Stimulated activated CD4-positive, alpha-beta T cell treated with anti-CD3 and anti-CD28 coated beads, Interleukin-2, amount 100 ng/mL, for 24 hours (primary cell): ENCODE results near the gene TSPAN15.
"Not testable (repeated sequence)": the region's sequence is repeated elsewhere in the genome, so short reads cannot be mapped to it uniquely, and the experiment has no call there.

ENCODE experiments used
- DNase-seq, 2 donors: peaks; one replicate each; pipeline ENCODE4 v3.0.0-alpha.2; 2020

The TSPAN15 gene

DNA sequence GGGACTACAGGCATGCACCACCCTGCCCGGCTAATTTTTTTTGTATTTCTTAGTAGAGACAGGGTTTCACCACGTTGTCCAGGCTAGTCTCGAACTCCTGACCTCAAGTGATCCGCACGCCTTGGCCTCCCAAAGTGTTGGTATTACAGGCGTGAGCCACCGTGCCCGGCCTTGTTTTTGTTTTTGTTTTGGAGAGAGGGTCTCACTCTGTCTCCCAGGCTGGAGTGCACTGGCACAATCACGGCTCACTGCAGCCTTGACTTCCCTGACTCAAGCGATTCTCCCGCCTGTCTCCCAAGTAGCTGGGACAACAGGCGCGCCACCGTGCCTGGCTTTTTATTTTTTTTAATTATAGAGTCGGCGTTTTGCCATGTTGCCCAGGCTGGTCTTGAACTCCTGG, 870 bp upstream of the TSPAN15 start:
- DNase-seq = not testable (repeated sequence)

DNA sequence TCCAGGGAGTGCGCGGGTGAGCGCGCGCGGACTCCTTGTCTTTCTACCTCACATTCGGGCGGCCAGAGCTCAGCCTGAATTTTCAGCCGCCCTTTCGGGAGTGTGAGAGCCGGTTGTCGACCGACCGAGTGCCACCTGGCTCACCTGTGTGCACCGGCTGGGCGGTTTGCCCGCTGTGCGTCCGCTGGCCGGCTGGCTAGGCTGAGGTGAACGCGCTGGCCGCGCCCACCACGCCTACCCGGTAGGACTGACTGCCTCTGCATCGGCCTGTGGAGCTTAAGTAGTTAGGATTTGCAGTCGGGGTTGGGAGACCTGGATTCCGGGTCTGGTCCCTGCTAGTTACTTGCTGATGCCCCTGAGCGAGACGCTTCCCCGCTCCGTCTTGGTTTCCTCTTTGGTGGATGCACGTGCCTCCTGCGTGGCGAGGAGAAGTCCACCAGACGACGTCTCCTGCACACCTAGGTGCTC, 553 bp downstream of the TSPAN15 start:
- no peak for DNase-seq

DNA sequence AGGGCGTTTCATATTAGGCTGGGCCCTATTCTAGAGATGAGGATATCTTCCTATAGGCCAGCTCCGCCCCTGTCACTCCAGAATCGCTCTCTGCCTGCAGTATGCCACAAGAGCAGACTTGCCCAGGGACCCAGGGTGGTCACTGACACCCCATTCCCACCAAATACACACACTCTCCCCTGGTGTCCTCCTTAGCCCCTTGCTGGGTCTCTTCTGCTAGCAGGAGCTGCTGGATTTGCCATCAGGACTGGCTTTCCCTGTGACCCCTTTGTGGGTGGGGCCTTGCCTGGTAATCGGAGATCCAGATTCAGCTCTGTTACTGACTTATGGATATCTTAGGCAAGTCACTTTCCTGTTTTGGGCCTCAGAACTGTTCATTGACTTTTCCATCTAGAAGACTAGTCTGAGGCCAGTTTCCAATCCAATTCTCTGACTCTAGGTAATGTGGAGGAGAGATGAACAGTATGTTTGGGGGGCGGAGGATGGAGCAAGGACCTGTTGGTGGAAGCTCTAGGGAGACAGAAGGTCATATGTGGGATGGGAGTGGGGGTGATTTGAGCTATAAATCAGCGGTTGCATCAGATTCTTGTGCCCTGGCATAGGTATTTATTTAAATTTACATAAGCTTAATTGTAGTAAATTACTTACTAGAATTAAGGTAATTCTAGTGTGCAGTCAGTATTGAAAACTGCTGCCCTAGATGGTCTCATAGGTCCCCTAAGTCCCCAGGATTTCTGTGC, 1.6 kb downstream of the TSPAN15 start:
- DNase-seq = no peak

DNA sequence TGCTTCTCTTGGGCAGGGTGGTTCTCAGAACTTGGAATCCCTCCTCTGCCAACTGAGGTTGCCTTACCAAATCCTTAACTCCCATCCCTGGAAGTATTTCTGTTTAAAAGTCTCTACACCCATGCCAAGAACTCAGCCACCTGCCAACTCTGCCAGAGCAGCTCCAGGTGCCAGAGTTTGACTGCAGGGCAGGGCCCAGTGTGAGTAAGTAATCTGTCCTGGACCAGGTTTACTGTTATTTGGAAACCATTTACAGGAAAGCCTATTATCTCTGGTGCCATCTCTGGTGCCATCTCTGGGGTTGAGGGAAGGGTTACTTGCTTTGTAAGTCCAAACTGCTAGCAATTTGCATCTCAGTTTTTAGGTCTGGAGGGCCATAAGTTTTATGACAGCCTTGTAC, 2.5 kb downstream of the TSPAN15 start:
- no peak for DNase-seq

DNA sequence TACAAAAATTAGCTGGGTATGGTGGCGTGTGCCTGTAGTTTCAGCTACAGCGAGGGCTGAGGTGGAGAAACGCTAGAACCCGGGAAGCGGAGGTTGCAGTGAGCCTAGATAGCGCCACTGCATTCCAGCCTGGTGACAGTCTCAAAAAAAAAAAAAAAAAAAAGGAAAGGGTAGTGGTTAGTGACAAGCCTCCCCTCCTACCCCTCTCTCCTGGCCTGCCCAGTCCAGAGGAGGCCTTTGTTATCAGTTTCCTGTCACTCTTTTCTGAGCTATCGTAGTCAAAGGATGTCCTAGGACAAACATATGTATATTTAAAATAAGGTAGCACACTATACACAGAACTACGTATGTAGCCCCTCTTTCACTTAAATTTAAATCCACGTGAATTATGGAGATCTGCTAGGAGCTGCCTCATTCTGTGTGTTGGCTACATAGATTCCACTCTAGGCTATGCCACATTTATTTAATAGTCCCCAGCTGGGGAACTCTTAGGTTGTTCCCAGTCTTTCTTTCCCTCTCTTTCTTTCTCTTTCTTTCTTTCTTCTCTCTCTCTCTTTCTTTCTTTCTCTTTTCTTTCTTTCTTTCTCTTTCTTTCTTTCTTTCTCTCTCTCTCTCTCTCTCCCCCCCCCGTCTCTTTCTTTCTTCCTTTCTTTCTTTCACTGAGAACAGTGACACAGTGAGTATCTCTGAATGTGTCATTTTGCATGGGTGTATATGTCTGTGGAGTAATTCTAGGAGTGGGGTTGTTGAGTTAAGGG, 3.9 kb downstream of the TSPAN15 start:
- no peak for DNase-seq

DNA sequence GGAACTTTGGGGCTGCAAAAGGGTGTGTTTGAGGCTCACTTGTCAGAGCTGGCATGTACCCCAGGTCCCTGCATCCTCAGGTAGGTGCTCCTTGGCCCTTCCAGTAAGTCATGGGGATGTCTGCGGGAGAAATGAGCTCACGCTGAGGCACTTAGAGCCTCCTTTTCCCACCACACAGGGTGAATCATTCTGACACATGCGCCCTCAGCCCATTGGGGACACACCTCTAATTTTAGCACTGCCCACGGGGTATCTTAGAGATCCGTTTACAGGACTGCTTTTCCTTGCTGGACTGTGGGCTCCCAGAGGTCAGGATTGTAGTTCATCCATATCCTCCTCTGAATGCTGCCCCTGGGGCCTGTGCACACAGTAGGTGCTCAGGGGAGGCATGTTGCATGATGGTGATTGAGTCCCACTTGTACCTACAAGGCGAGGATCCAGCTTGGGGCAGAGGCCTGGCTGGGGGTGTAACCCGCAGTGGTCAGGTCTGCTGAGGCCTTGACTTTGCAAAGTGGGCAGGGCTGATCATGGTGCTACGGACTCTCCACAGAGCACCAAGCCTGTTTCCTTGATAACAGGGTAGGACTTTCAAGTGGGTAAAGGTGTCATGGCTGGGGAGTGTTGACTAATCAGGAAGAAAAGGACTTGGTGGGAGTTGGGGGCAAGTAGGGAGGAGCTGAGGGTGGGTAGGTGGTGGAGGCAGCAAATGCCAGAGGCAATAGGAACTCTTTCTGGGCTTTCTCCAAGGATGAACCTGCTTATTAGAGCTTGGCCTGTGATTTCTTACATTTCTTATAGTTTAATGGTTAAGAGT, 5.8 kb downstream of the TSPAN15 start:
- no peak for DNase-seq

DNA sequence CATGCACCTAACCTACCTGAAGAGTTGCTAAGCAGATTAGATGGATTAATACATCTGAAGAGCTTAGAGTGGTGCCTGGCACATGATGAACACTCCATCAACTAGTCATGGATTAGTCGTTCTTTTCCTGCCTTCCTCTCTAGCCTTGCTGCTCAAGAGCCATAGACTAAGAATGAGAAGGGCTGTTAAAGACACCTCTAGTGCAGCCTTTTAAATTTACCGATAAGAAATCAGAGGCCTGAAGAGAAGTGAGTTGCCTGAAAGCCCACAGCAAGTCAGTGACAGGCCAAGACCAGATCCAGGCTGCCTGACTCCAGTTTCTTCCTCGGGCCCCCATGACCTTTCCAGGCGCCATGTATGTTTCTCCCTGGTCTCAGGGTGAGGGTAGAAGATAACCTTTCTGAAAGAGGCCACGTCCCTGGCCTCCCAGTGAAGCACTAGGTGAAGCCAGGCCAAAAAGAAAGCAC, 6.5 kb downstream of the TSPAN15 start:
- no peak for DNase-seq

DNA sequence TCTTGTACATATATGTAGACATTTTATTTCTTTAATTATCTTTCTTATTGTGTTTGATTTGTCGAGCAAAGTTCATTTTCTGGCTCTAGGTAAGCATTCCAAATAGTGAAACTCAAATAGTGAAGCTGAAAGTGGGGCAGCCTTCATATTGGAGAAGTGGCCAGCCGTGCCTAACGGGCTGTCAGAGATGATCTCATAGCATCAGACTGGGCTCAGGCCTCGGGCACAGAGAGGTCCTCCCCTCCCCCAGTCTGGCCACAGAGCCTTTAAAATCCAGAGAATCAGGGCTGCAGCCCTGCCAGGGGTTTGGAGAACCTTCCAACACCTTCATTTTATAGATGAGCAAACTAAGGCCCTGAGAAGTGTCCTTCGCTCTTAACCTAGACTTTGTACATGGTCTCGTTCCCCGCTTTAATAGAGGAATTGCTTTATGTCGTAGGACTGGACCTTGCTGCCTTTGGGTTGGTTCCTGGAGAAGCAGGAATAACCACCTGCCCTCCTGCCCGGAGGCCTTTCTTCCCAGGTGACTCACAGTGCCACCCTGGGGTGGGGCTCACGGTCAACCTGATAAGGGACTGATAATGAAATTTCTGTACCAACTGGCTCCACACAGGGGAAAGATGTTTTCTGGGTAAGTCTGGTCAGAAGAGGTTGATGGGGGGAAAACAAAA, 7.3 kb downstream of the TSPAN15 start:
- no peak for DNase-seq

DNA sequence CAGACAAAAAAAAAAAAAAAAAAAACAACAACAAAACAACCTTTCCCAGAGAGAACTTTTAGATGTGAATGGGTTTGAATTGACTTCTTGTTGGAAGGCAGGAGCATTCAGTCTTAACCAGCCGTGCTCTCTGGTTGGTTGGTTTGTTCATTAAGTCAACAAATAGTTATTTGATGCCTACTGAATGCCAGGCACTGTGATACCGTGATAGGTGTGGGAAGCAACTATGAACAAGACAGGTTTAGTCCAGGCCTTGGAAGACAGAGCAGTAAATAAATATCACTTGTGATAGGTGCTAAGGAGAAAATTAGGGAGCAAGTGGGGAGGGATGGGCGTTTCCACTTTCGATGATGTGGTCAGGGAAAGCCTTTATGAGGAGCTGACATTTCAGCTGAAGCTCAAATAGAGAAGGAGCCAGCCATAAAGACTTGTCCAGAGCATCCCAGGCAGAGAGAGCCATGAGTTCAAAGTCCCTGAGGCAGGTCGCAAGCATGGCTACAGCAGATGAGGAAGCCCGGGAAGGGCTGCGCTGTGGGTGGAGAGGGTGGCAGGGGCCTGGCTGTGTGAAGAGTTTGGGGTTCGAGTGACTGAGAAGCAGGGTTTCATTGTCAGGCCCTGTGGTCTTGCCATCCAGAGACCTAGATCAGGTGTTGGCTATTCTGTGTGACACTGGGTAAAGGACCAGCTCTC, 8.0 kb downstream of the TSPAN15 start:
- DNase-seq = no peak

DNA sequence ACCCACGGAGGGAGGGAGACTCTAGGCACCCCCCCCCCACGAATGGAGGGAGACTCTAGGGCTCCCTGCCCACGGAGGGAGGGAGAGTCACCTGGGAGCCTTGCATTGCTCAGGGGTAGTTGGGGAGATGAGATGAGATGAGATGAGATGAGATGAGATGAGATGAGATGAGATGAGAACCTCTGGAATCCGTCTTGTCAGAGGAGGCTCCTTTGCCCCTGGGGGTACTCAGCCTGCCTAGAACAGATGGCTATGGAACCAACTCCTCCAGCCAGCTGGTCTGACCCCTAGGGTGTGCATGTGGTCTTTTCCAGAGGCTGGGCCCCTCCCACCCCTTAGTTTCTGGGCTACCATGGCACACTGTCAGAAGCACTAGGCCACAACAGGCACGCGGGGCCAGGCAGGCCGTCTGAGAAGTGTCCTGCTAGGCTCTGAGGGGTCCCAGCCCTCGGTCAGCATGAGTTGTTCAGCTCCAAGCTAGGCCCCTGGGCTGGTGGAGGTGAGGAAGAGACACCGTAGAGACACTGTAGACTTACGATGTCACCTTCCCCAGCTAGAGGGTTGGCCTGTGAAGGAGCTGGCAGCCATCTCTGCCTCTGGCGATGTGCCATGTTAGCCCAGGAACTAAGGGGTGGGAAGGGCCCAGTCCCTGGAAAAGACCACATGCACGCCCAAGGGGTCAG, 8.8 kb downstream of the TSPAN15 start:
- no peak for DNase-seq

DNA sequence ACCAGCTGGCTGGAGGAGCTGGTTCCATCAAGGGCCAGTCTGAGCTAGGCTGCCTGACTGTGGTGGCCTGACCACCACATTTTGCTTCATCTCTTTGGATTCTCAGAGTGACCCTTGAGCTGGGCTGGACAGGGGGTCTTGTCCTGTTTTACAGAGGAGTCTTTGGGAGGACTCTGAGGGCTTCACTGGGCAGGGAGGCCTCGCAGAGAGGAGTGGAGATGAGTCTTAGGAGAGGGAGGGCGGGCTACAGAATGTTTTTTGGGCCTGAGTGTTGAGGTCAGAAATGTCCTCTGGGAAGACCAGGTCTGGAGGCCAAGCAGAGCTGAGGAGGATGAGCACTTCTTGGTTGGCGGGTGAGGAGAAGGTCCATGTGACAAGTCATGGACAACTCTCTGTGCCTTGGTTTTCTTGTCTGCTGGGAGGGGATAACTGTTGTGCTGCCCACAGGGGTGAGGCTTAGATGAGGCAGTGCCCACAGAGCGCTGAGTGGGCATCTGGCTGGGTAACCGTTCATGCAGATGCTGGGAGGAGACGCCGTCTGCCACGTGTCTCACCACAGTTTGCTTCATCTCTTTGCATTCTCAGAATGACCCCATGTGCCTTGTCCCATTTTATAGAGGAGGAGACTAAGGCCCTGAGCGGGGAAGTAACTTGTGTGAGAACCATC, 9.4 kb downstream of the TSPAN15 start:
- DNase-seq = no peak

DNA sequence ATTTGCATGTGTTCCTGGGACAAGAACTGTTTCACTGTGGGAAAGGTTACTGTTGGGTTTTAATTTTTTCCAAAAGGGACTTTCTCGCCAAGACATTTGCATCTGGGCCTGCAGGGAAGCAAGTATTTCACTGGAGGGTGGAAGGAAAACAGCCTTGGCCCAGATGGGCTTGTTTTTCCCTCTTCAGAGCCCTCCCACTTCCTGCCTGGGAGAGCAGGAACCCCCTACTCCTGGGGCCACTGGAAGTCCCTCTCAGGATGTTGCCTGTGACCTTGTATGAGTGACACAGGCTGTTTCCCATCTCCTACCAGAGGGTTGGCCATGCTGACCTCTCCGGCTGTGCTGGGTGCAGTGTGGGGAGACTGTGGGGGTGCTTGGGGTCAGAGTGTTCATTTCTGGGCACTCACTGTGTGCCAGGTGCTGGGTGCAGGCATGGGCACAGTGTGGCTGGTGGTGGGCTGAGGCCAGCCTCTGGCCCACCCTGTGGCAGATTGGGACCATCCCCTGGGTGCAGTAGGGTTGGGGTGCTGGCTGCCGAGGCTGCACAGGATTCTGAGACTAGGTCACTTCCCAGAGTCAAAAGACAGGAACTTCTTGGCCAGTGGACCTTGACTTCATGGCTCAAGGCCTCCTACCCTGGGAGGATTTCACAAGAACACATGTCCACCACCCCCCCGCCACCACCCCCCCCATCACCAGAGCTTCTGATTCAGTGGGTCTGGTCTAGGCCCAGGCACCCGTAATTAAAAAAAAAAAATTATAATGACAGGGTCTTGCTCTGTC, 10.2 kb downstream of the TSPAN15 start:
- DNase-seq = no peak

DNA sequence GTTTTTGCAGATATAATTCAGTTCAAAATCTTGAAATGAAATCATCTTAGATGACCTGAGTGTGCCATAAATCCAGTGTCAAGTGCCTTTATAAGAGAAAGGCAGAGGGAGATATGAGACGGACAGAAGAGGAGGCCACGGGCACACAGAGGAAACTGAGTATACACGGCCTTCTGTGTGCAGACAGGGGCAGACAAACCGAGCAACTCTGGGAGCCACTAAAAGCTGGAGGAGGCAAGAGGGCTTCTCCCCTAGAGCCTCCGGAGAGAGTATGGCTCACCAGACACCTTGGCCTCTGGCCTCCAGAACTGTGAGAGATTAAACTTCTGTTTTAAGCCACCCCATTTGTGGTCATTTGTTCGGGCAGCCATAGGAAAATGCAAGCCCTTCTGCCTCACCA, 12.6 kb downstream of the TSPAN15 start:
- no peak for DNase-seq

DNA sequence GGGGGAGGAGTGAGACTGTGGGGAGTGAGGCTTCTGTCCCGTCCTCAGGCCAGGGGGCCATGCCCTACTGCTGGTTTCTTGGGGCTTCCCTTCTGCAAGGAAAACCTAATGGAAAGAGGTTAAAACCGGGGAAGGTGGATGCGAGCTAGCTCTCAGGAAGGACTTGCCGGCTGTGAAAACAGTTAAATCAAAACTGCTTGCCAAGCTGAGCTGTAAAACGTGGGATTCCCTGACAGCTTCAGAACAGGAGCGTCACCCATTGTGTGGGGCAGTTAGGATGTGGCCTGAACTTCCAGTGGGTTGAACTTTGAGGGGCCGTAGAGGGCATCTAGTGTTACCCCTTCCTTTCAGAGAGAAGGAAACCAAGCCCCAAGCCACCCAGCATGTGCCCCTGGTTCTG, 13.1 kb downstream of the TSPAN15 start:
- no peak for DNase-seq

DNA sequence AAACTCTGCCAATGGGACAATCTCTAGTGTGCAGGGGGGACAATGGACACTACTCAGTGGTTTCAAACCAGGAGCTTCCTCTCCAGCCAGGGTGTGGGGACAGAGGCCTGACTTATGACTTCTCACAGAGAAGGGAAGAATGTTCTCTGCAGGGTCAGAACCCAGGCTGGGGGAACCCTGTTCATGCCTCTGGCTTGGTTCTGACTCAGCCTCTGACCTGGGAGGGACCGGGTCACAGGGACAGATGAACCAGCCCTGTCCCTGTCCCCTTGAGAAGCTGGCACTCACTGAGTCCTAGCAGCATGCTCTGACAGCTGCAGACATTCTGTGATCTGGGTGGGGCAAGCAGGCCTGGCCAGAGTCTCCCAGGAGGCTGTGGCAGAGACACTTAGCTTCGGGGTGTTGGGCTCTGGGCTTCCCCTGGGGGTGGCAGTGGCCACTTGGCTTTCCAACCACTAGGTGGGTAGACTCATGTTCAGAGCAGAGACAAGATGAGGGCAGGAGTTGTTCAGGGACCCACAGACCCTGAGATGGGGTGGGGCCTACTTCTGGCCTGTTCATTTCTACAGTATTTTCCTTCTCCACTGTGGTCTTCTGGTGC, 13.6 kb downstream of the TSPAN15 start:
- DNase-seq = no peak

DNA sequence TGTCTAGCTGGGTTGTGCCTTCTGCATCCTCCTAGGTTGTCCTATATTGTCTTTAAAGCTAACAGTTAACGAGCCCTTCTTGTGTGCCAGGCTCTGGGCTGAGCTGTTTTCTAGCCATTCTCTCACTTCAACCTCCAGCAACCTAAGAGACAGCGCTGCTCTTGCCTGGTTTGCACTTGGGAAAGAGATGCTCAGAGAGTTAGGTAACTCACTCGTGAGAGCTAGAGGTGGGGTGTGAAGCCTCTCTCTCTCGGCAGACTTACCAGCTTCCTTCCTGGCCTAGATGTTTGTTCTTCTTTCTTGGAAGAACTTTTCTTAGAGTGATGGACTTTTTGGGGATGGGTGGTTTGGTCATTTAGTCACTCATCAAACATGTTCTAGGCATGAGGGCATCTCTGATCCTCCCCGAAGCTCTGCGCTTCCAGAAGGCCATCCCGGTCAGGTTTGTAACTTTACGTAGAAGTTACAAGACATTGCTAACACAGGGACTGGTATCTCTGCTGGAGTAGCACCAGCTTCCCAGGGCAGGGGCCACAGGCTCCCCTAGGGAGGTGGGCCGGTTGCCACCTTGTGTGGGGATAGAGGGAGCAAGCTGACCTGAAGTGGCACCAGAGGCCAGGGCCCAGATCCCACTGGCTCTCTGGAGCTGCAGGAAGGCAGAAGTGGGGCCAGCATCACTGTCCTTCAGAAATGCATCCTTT, 14.3 kb downstream of the TSPAN15 start:
- DNase-seq = no peak

DNA sequence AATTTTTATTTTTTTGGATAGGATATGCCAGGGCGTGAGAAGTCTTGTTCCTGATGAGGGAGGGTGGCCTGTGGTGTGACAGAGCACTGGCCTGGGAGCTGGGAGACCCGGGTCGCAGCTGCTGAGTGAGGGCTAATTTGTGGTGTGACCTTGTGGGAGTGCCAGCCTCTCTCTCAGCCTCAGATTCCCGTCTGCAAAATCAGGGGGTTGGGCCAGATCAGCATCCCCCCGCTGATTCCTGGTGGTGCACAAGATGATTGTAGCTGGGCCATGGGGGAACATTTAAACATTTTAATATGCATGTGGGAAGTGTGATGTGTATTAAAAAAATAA, 14.9 kb downstream of the TSPAN15 start:
- no peak for DNase-seq

DNA sequence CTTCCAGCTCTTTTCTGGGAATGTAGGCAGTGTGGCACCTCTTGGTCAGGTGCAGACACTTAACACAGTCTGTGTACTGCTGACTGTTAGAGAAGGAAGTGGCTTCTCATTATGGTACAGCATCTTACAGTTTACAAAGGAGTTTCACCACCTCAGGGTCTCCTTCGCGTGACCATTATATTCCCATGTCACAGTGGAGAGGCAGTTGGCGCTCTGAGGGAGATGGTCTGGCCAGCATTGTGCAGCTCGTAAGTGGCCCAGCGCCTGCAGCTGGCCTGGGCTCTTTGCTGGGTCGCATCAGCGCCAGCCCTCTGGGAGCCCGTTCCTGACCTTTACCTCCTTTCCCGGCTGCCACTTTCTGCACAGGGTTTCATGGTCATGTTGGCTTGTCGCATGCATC, 15.4 kb downstream of the TSPAN15 start:
- no peak for DNase-seq
